ENCODE measurements around the gene ATG5. TPM values are rescaled to one million over a fixed set of nuclear protein-coding genes. Genes with fewer than 3 reads are reported as not detected.
A peak's percentile ranks its signal among the peaks of the same experiment; 100 is the strongest.

ATG5 gene
- total RNA-seq, 2 donors from 2014 or later: 28.4 to 30.1 TPM

DNA sequence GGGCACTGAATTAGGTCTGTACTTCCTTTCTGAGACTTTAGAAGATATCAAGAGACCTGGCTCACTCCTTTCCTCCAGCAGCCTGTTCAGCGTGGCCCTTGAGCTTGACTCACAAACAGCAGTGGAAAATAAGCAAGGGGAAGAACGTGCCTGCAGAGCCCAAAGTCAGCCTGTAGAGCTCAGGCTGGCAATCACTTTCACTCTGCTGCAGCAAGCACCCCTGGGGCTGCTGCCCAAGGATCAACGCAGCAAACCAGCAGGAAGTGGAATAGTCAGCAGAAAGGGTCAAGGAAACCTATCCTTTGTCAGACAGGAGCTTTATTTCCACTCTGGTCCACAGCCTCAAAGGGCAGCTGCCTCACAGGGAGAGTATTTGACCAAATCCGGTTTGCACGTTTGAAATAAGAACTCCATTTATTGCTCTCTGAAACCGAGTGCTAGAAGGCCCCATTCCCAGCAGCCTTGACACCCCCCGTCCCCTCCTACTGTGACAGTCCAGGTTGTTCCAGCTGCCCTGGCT, 162.1 kb downstream of the ATG5 start:
- H3K36me3 ChIP-seq: no peaks in the 10 kb centered on the region
- ATAC-seq (ENCODE audit: insufficient number of reproducible peaks, low FRiP score, low read depth): no peak
- no peak overlapping the region for H3K27ac ChIP-seq

DNA sequence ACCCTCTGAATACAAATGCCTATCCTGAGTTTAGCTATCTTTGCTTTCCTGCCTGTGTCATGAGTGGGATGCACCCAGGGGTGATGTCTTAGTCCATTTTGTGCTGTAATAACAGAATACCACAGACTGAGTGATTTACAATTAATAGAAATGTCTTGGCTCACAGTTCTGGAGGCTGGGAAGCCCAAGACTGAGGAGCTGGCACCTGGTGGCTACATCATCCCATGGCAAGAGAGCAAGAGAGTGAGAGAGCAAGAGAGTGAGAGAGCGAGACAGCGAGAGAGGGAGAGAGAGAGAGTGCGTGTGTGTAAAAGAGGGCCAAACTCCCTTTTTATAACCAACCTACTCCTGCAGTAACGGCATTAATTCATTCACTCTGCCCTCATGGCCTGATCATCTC, 162.6 kb downstream of the ATG5 start:
- Histone ChIP-seq H3K27ac (no peak overlapping the region), H3K4me3 (no peak overlapping the region), H3K27me3 (replicated peaks; ENCODE audit: insufficient read depth) (no peaks in the 10 kb centered on the region), H3K9me3 (no peaks in the 10 kb centered on the region), H3K36me3 (no peaks in the 10 kb centered on the region), H3K4me1 (ENCODE audit: control insufficient read depth in 1 of 2, low read depth in 2 of 2) (peaks cover 0 to 4% of the 10 kb centered on the region in 2 donors)
- TF ChIP-seq, protein P1, sequence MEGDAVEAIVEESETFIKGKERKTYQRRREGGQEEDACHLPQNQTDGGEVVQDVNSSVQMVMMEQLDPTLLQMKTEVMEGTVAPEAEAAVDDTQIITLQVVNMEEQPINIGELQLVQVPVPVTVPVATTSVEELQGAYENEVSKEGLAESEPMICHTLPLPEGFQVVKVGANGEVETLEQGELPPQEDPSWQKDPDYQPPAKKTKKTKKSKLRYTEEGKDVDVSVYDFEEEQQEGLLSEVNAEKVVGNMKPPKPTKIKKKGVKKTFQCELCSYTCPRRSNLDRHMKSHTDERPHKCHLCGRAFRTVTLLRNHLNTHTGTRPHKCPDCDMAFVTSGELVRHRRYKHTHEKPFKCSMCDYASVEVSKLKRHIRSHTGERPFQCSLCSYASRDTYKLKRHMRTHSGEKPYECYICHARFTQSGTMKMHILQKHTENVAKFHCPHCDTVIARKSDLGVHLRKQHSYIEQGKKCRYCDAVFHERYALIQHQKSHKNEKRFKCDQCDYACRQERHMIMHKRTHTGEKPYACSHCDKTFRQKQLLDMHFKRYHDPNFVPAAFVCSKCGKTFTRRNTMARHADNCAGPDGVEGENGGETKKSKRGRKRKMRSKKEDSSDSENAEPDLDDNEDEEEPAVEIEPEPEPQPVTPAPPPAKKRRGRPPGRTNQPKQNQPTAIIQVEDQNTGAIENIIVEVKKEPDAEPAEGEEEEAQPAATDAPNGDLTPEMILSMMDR (IDR thresholded peaks at IDR 0.05): no peak
- DNase-seq (ENCODE audit: low spot score): no peak
- ATAC-seq (ENCODE audit: insufficient number of reproducible peaks, low FRiP score, low read depth): no peak

More for the DNA sequence above, 162.1 kb downstream of the ATG5 start:
- Histone ChIP-seq H3K27me3 (replicated peaks; ENCODE audit: insufficient read depth) (no peaks in the 10 kb centered on the region), H3K9me3 (no peaks in the 10 kb centered on the region), H3K4me1 (ENCODE audit: control insufficient read depth in 1 of 2, low read depth in 2 of 2) (peaks cover 0 to 4% of the 10 kb centered on the region in 2 donors), H3K4me3 (peak overlapping the region; percentile 37)
- no peak for DNase-seq (ENCODE audit: low spot score)
- TF ChIP-seq, protein P1 (IDR thresholded peaks at IDR 0.05): no peak

DNA sequence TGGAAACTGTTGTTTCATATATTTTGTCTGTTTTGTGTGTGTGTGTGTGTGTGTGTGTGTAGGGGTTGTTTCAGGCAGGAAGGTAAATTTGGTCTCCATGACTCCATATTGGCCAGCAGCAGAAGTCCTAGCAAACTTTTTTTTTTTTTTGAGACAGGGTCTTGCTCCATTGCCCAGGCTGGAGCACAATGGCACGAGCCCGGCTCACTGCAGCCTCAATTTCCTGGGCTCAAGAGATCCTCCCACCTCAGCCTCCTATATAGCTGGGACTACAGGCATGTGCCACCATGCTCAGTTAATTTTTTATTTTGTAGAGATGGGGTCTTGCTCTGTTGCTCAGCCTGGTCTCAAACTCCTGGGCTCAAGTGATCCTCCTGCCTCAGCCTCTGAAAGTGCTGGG, 163.7 kb downstream of the ATG5 start:
- H3K36me3 ChIP-seq: no peaks in the 10 kb centered on the region
- peaks cover 0 to 4% of the 10 kb centered on the region in 2 donors for H3K4me1 ChIP-seq (ENCODE audit: control insufficient read depth in 1 of 2, low read depth in 2 of 2)
- no peak for ATAC-seq (ENCODE audit: insufficient number of reproducible peaks, low FRiP score, low read depth)
- no peak for DNase-seq (ENCODE audit: low spot score)
- no peak overlapping the region for H3K27ac ChIP-seq
- H3K4me3 ChIP-seq: no peak overlapping the region
- TF ChIP-seq, protein P1 (IDR thresholded peaks at IDR 0.05): no peak
- H3K27me3 ChIP-seq (replicated peaks; ENCODE audit: insufficient read depth): no peaks in the 10 kb centered on the region
- no peaks in the 10 kb centered on the region for H3K9me3 ChIP-seq

DNA sequence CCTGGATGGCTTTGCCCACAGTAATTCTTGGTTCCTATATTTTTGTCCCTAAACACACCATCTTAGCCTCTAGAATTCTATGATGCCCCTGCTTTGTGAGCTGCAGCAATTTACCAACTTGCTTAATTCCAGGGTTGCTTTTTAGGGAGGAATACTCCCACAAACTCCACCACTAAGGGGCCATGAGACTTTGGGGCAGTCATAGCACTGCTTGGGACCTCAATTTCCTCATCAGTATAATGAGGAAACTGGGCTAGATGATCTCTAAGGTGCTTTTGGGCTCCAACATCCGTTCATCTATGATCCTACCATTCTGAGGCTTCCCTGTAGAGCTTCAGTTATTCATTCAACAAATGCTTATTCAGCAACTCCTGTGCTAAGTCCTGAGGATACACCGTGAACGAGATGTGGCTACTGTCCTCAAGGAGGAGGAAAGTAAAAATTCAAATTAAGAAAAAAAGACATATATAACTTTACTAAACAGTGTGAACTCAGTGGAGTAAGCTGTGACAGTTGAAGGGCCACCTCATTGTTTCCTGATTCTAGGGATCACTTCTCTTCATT, 164.2 kb downstream of the ATG5 start:
- TF ChIP-seq, protein P1 (IDR thresholded peaks at IDR 0.05): no peak
- no peak for ATAC-seq (ENCODE audit: insufficient number of reproducible peaks, low FRiP score, low read depth)
- H3K36me3 ChIP-seq: no peaks in the 10 kb centered on the region
- no peaks in the 10 kb centered on the region for H3K27me3 ChIP-seq (replicated peaks; ENCODE audit: insufficient read depth)
- no peak overlapping the region for H3K4me3 ChIP-seq
- H3K27ac ChIP-seq: no peak overlapping the region
- H3K4me1 ChIP-seq (ENCODE audit: control insufficient read depth in 1 of 2, low read depth in 2 of 2): peaks cover 0 to 4% of the 10 kb centered on the region in 2 donors
- no peaks in the 10 kb centered on the region for H3K9me3 ChIP-seq
- no peak for DNase-seq (ENCODE audit: low spot score)

DNA sequence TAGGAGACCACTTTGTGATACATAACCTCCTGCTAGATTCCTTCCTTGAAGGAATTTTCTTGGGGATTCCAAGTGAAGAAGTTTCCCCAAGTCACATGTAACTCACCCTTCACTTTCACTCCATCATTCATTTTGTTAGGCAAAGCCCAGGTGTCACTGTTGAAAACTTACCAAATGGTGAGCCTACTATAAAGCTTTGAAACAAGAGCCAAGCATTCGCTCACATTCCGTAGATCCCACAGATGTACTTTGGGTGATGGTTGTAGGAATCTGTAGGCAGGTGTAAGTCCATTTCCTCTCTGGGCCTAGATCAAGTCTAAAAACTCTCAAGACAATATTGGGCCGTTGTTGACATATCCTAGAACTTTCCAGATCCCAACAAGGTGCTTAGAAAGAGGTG, 165.4 kb downstream of the ATG5 start:
- ATAC-seq (ENCODE audit: insufficient number of reproducible peaks, low FRiP score, low read depth): no peak
- Histone ChIP-seq H3K36me3 (no peaks in the 10 kb centered on the region), H3K4me3 (no peak overlapping the region), H3K4me1 (ENCODE audit: control insufficient read depth in 1 of 2, low read depth in 2 of 2) (peaks cover 0 to 4% of the 10 kb centered on the region in 2 donors), H3K27ac (no peak overlapping the region), H3K27me3 (replicated peaks; ENCODE audit: insufficient read depth) (no peaks in the 10 kb centered on the region), H3K9me3 (no peaks in the 10 kb centered on the region)
- TF ChIP-seq, protein P1 (IDR thresholded peaks at IDR 0.05): no peak
- no peak for DNase-seq (ENCODE audit: low spot score)
